Measurements from ENCODE around the gene ANKRD13B.

The ANKRD13B gene

GRCh38 chr17:29581583-29582253 lies 11.2 kb upstream of the ANKRD13B start:
- DNase-seq (ENCODE audit: low read depth in 3 of 3, low spot score in 1 of 3), result no peak

GRCh38 chr17:29582254-29582765 lies 10.6 kb upstream of the ANKRD13B start:
- DNase-seq (ENCODE audit: low read depth in 3 of 3, low spot score in 1 of 3), result no peak

- no peak for DNase-seq (ENCODE audit: low read depth in 3 of 3, low spot score in 1 of 3)
Observed at GRCh38 chr17:29582772-29583171, 10.2 kb upstream of the ANKRD13B start.

GRCh38 chr17:29583324-29584248 lies 9.3 kb upstream of the ANKRD13B start:
- DNase-seq (ENCODE audit: low read depth in 3 of 3, low spot score in 1 of 3), result no peak

- DNase-seq (ENCODE audit: low read depth in 3 of 3, low spot score in 1 of 3), result no peak
Observed at GRCh38 chr17:29584452-29585079, 8.4 kb upstream of the ANKRD13B start.

- DNase-seq (ENCODE audit: low read depth in 3 of 3, low spot score in 1 of 3), result no peak
Observed at GRCh38 chr17:29585080-29585751, 7.7 kb upstream of the ANKRD13B start.

GRCh38 chr17:29586676-29587469 lies 6.1 kb upstream of the ANKRD13B start:
- no peak for DNase-seq (ENCODE audit: low read depth in 3 of 3, low spot score in 1 of 3)

- no peak for DNase-seq (ENCODE audit: low read depth in 3 of 3, low spot score in 1 of 3)
Observed at GRCh38 chr17:29587591-29587990, 5.3 kb upstream of the ANKRD13B start.

GRCh38 chr17:29588017-29588561 lies 4.8 kb upstream of the ANKRD13B start:
- DNase-seq (ENCODE audit: low read depth in 3 of 3, low spot score in 1 of 3), result no peak

- DNase-seq (ENCODE audit: low read depth in 3 of 3, low spot score in 1 of 3), result peak in 1 of 3 donors; percentile 43
Observed at GRCh38 chr17:29588562-29589411, 4.1 kb upstream of the ANKRD13B start.

GRCh38 chr17:29589524-29590410 lies 3.2 kb upstream of the ANKRD13B start, which contains the start of gene GIT1:
Gene GIT1 (minus strand): TSS chr17:29589648. CDS start chr17:29589378, 270 bp downstream.
- DNase-seq (ENCODE audit: low read depth in 3 of 3, low spot score in 1 of 3), result peak in 2 of 3 donors; percentile 70 to 79

GRCh38 chr17:29590411-29591145 lies 2.4 kb upstream of the ANKRD13B start:
- no peak for DNase-seq (ENCODE audit: low read depth in 3 of 3, low spot score in 1 of 3)

GRCh38 chr17:29591146-29591736 lies 1.7 kb upstream of the ANKRD13B start:
- no peak for DNase-seq (ENCODE audit: low read depth in 3 of 3, low spot score in 1 of 3)

- peak; percentile 35 to 75 (median 40) for DNase-seq (ENCODE audit: low read depth in 3 of 3, low spot score in 1 of 3)
Observed at GRCh38 chr17:29591737-29592608, 959 bp upstream of the ANKRD13B start.

GRCh38 chr17:29593591-29594518 lies 923 bp downstream of the ANKRD13B start:
- DNase-seq (ENCODE audit: low read depth in 3 of 3, low spot score in 1 of 3), result no peak
